Measurements from ENCODE around the gene PAXIP1.
"Not testable (repeated sequence)": the region's sequence is repeated elsewhere in the genome, so short reads cannot be mapped to it uniquely, and the experiment has no call there.

Gene PAXIP1

DNA sequence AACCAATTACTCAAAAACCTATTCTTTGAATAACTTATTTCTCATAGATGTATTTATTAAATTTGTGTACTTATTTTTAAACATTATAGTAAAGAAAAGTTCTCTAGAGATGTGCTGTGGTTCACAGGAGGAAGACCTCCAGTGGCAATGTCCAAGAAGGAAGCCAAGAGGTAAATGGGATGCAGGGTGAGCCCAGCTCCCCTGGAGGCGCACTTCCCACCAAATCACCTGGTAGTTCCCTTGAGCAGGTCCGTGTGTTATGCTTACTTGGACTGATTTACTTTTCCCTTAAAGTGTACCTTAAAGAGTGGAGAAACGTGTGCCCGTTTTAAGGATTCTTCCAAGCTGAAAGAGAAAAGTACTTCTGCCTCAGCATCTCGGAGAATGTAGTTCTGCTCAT lies 55.3 kb downstream of the PAXIP1 start:
- no peak for DNase-seq (ENCODE audit: low read depth, low spot score)
- Histone ChIP-seq H3K4me3 (ENCODE audit: low read length) (no peak overlapping the region), H3K27ac (ENCODE audit: low read length) (no peak overlapping the region), H3K27me3 (ENCODE audit: control insufficient read depth, insufficient read depth, low read length) (no peaks in the 10 kb centered on the region), H3K9me3 (ENCODE audit: control insufficient read depth, insufficient read depth, low read length) (no peaks in the 10 kb centered on the region), H3K36me3 (ENCODE audit: control insufficient read depth, insufficient read depth, low read length) (peaks cover 15% of the 10 kb centered on the region; the same call in 1 of the 2 replicates), H3K4me1 (ENCODE audit: control insufficient read depth, insufficient read depth, low read length) (no peaks in the 10 kb centered on the region)
- no CpG with 5 or more reads among the region's 5 CpGs for WGBS (ENCODE audit: insufficient coverage, insufficient read length)

DNA sequence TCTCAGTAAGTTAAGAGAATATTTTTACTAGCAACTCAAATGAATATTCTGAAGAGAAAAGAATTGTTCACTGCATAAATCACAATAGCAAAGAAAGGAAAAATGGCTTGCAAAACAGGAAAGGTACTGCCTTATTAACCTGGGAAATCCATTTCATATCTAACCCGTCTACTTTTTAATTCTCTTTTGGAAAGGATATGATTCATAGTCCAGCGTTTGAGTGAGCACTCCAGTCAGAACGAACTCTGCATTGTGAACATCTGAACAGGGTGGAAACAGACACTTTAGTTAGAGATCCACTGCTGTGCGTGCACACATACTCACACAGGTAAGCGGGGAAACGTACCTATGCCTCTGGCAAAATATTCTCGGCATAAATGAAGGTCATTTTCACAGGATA lies 56.8 kb downstream of the PAXIP1 start:
- Histone ChIP-seq H3K36me3 (ENCODE audit: control insufficient read depth, insufficient read depth, low read length) (peaks cover 12% of the 10 kb centered on the region; the same call in 1 of the 2 replicates), H3K27ac (ENCODE audit: low read length) (no peak overlapping the region), H3K27me3 (ENCODE audit: control insufficient read depth, insufficient read depth, low read length) (no peaks in the 10 kb centered on the region), H3K4me3 (ENCODE audit: low read length) (no peak overlapping the region), H3K4me1 (ENCODE audit: control insufficient read depth, insufficient read depth, low read length) (no peaks in the 10 kb centered on the region), H3K9me3 (ENCODE audit: control insufficient read depth, insufficient read depth, low read length) (no peaks in the 10 kb centered on the region)
- no peak for DNase-seq (ENCODE audit: low read depth, low spot score)
- WGBS (ENCODE audit: insufficient coverage, insufficient read length) = no CpG with 5 or more reads among the region's 7 CpGs

DNA sequence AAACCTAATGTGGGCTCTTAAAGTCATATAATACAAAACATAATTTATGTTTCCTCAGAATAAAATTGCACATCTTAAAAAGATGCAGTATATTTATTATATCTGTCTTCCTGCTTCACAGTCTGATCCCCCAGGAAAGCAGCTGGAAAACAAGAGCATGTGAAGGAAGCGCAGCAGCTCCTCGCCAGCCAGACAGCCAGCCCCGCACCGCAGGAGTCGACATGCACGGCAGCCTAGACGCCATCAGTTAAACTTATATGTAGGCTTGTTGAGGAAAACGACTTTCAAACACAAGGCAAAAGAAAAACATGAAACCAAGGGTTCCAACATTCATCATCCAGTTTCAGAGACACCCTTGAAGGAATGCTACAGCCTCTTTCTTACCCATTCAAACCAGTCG lies 59.0 kb downstream of the PAXIP1 start:
- peaks cover 8% of the 10 kb centered on the region; the same call in 1 of the 2 replicates for H3K36me3 ChIP-seq (ENCODE audit: control insufficient read depth, insufficient read depth, low read length)
- no peak for DNase-seq (ENCODE audit: low read depth, low spot score)
- no CpG with 5 or more reads among the region's 9 CpGs for WGBS (ENCODE audit: insufficient coverage, insufficient read length)

DNA sequence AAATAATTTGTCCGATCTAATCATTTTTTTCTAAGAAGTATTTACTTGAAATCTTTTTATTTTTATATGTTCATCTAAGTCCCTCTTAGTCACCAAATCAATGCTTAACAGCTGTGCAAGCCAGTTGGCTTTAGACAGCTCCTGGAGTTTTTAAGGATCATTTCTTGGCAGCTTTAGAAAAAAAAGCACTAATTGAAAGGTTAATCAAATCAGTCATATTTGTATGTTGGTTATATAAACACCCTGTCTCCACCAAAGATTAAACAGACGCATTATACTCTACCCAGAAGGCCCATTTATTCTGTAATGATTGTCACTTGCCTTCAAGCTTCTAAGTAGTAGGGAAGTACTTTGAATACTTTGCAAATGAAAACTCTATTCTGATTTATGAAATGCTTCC lies 60.2 kb downstream of the PAXIP1 start:
- no peak for DNase-seq (ENCODE audit: low read depth, low spot score)
- no peaks in the 10 kb centered on the region for H3K27me3 ChIP-seq (ENCODE audit: control insufficient read depth, insufficient read depth, low read length)
- no peaks in the 10 kb centered on the region for H3K4me1 ChIP-seq (ENCODE audit: control insufficient read depth, insufficient read depth, low read length)
- no peaks in the 10 kb centered on the region for H3K9me3 ChIP-seq (ENCODE audit: control insufficient read depth, insufficient read depth, low read length)
- no peak overlapping the region for H3K4me3 ChIP-seq (ENCODE audit: low read length)
- H3K36me3 ChIP-seq (ENCODE audit: control insufficient read depth, insufficient read depth, low read length) = peaks cover 6% of the 10 kb centered on the region; the same call in 1 of the 2 replicates
- no CpG with 5 or more reads among the region's 2 CpGs for WGBS (ENCODE audit: insufficient coverage, insufficient read length)
- H3K27ac ChIP-seq (ENCODE audit: low read length) = no peak overlapping the region

More for the DNA sequence above, 59.0 kb downstream of the PAXIP1 start:
- H3K27me3 ChIP-seq (ENCODE audit: control insufficient read depth, insufficient read depth, low read length) = no peaks in the 10 kb centered on the region
- no peak overlapping the region for H3K27ac ChIP-seq (ENCODE audit: low read length)
- H3K4me3 ChIP-seq (ENCODE audit: low read length) = no peak overlapping the region
- H3K4me1 ChIP-seq (ENCODE audit: control insufficient read depth, insufficient read depth, low read length) = no peaks in the 10 kb centered on the region
- no peaks in the 10 kb centered on the region for H3K9me3 ChIP-seq (ENCODE audit: control insufficient read depth, insufficient read depth, low read length)

DNA sequence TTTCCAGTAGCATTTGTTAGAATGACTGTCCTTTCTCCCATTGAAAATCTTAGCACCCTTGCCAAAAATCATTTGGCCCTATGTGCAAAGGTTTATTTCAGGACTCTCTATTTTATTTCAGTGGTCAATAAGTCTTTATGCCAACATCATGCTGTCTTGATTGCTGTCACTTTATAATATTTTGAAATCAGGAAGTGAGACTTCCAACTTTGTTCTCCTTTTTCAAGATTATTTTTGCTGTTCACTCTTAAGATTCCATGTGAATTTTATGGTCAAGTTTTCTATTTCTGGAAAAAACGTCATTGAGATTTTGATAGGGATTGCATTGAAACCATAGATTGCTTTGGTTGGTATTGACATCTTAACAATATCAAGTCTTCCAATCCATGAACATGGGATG lies 65.1 kb downstream of the PAXIP1 start:
- Histone ChIP-seq H3K27ac (ENCODE audit: low read length) (no peak overlapping the region), H3K27me3 (ENCODE audit: control insufficient read depth, insufficient read depth, low read length) (no peaks in the 10 kb centered on the region), H3K36me3 (ENCODE audit: control insufficient read depth, insufficient read depth, low read length) (no peaks in the 10 kb centered on the region), H3K9me3 (ENCODE audit: control insufficient read depth, insufficient read depth, low read length) (peaks cover under 1% of the 10 kb centered on the region), H3K4me3 (ENCODE audit: low read length) (no peak overlapping the region), H3K4me1 (ENCODE audit: control insufficient read depth, insufficient read depth, low read length) (no peaks in the 10 kb centered on the region)
- no CpG with 5 or more reads among the region's 1 CpG for WGBS (ENCODE audit: insufficient coverage, insufficient read length)
- no peak for DNase-seq (ENCODE audit: low read depth, low spot score)

DNA sequence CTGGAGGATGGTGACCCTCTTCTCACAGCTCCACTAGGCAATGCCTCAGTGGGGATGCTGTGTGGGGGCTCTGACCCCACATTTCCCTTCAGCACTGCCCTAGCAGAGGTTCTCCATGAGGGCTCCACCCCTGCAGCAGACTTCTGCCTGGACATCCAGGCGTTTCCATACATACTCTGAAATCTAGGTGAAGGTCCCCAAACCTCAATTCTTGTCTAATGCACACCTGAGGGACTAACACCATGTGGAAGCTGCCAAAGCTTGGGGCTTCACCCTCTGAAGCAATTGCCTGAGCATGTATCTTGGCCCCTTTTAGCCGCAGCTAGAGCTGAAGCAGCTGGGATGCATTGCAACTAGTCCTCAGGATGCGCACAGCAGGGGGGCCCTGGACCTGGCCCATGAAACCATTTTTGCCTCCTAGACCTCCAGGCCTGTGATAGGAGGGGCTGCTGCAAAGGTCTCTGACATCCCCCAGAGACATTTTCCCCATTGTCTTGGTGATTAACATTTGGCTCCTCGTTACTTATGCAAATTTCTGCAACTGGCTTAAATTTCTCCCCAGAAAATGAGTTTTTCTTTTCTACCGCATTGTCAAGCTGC lies 68.5 kb downstream of the PAXIP1 start:
- not testable (repeated sequence) for H3K27ac ChIP-seq (ENCODE audit: low read length); H3K9me3 ChIP-seq (ENCODE audit: control insufficient read depth, insufficient read depth, low read length); H3K4me1 ChIP-seq (ENCODE audit: control insufficient read depth, insufficient read depth, low read length); H3K36me3 ChIP-seq (ENCODE audit: control insufficient read depth, insufficient read depth, low read length); H3K27me3 ChIP-seq (ENCODE audit: control insufficient read depth, insufficient read depth, low read length); H3K4me3 ChIP-seq (ENCODE audit: low read length); DNase-seq (ENCODE audit: low read depth, low spot score)
- WGBS (ENCODE audit: insufficient coverage, insufficient read length) = no CpG with 5 or more reads among the region's 5 CpGs

DNA sequence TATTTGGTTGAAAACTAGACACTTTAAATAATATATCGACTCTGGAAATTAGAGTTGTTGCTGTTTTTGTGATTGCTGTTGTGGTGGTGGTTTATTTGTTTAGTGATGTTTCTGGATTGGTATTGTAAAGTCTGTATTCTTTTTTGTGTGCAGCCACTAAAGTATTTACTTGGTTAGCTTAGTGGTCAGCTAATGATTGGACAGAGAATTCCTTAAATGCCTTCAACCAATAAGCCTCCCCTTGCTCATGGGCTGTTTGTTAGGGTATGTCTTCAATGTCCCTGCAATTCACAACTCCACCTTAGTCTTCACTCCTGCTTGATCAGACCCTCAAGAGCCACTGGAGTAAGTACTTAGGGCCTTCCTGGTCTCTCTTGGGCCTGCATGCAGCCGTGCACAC lies 71.0 kb downstream of the PAXIP1 start:
- DNase-seq (ENCODE audit: low read depth, low spot score) = no peak

DNA sequence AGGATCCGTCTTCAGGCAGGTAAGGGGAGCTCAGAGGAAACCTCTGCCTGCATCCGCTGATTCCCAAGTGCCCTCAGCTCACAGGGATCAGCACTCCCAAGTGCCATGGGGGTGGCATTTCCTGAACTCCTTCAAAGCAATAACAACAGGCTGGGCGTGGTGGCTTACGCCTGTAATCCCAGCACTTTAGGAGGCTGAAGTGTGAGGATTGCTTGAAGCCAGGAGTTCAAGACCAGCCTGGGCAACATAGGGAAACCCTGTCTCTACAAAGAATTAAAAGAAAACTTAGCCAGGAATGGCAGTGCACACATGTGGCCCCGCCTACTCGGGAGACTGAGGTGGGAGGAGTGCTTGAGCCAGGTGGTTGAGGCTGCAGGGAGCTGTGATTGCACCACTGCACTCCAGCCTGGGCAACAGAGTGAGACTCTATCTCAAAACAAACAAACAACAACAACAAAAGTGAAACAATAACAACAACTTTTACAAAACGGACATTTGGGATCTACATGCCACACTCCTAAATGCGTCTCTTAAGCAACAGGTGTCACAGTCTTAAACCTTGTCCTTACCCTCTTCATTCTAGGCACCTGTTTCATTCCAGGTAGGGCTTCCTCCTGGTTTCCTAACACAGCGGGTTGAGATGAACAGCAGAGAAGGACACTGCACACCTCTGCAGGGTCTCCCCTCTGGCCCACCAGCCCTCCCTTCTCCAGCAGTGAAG lies 73.8 kb downstream of the PAXIP1 start:
- no CpG with 5 or more reads among the region's 9 CpGs for WGBS (ENCODE audit: insufficient coverage, insufficient read length)

More for the DNA sequence above, 71.0 kb downstream of the PAXIP1 start:
- peaks cover 2% of the 10 kb centered on the region for H3K9me3 ChIP-seq (ENCODE audit: control insufficient read depth, insufficient read depth, low read length)
- peaks cover 5% of the 10 kb centered on the region; the same call in 1 of the 2 replicates for H3K4me1 ChIP-seq (ENCODE audit: control insufficient read depth, insufficient read depth, low read length)
- H3K27me3 ChIP-seq (ENCODE audit: control insufficient read depth, insufficient read depth, low read length) = no peaks in the 10 kb centered on the region
- no peak overlapping the region for H3K27ac ChIP-seq (ENCODE audit: low read length)
- WGBS (ENCODE audit: insufficient coverage, insufficient read length) = no CpG with 5 or more reads among the region's 2 CpGs
- no peak overlapping the region for H3K4me3 ChIP-seq (ENCODE audit: low read length)
- no peaks in the 10 kb centered on the region for H3K36me3 ChIP-seq (ENCODE audit: control insufficient read depth, insufficient read depth, low read length)

DNA sequence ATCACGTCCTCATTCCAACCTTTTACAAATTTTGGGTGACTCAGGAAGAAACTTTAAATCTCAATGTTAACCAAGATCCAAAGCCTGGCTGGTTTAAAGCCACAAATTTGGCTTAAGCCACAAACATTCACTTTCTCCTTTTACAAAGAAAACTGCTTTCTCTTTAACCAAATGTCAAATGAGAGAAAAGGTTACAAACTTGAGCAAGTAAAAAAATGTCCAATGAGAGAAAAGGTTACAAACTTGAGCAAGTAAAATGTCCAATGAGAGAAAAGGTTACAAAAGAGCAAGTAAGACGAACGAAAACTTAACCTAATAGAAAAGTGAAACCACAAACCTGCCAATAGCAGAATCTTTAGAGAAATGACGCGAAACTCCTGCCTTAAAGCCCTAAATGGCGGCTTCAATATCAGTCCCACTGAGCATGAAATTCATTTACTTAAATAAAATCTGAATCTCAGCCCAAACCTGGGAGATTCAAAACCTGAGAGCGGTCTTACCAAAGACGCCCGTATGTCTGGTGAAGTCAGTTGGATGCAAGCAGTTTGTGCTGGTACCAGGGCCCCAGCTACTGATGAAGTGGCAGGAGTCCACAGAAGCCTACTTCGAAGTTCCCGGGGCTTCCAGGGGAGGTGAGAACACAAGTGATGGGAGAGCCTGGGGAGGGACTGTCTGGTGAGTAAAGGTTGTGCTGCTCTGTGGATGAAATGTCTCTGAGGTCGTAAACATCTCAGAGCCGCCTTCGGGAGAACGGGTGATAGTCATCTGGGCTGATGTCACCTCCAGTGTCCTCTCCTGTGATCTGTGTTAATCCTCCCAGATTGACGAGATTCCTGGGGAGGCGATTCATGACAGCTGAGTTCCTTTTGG lies 74.6 kb downstream of the PAXIP1 start:
- no peaks in the 10 kb centered on the region for H3K27me3 ChIP-seq (ENCODE audit: control insufficient read depth, insufficient read depth, low read length)
- no peak for DNase-seq (ENCODE audit: low read depth, low spot score)

More for the DNA sequence above, 73.8 kb downstream of the PAXIP1 start:
- DNase-seq (ENCODE audit: low read depth, low spot score) = no peak
- H3K27ac ChIP-seq (ENCODE audit: low read length) = no peak overlapping the region
- peaks cover 2% of the 10 kb centered on the region for H3K9me3 ChIP-seq (ENCODE audit: control insufficient read depth, insufficient read depth, low read length)
- H3K27me3 ChIP-seq (ENCODE audit: control insufficient read depth, insufficient read depth, low read length) = no peaks in the 10 kb centered on the region
- peaks cover 5% of the 10 kb centered on the region; the same call in 1 of the 2 replicates for H3K4me1 ChIP-seq (ENCODE audit: control insufficient read depth, insufficient read depth, low read length)
- no peaks in the 10 kb centered on the region for H3K36me3 ChIP-seq (ENCODE audit: control insufficient read depth, insufficient read depth, low read length)
- H3K4me3 ChIP-seq (ENCODE audit: low read length) = no peak overlapping the region

DNA sequence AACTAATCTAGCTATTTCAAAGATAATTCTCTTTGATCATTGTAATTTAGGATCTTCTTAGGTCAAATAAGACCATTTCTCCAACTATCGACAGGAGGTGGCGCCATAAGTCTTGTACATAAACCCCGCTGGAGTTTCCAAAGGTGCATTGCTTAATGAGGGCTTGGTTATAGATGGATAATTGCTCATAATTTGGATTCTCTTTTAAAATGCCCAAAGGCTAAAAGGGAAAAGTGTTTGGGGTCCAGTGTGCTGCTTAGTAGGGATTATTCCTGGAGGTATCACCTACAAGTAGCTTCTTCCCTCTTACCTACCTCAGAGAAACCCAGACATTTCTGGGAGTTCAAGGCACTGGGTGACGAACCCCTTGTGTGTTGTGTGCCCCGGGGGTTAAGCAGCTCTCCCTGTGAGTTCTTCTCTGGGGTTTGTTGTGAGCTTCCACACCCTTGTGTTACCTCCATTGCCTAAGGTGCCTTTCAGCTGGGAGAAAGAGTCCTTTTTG lies 75.2 kb downstream of the PAXIP1 start:
- Histone ChIP-seq H3K27ac (ENCODE audit: low read length) (no peak overlapping the region), H3K27me3 (ENCODE audit: control insufficient read depth, insufficient read depth, low read length) (no peaks in the 10 kb centered on the region), H3K4me3 (ENCODE audit: low read length) (no peak overlapping the region), H3K9me3 (ENCODE audit: control insufficient read depth, insufficient read depth, low read length) (no peaks in the 10 kb centered on the region; the same call in 1 of the 2 replicates), H3K36me3 (ENCODE audit: control insufficient read depth, insufficient read depth, low read length) (no peaks in the 10 kb centered on the region), H3K4me1 (ENCODE audit: control insufficient read depth, insufficient read depth, low read length) (peaks cover 5% of the 10 kb centered on the region; the same call in 1 of the 2 replicates)
- no CpG with 5 or more reads among the region's 5 CpGs for WGBS (ENCODE audit: insufficient coverage, insufficient read length)
- DNase-seq (ENCODE audit: low read depth, low spot score) = no peak

More for the DNA sequence above, 74.6 kb downstream of the PAXIP1 start:
- Histone ChIP-seq H3K4me3 (ENCODE audit: low read length) (no peak overlapping the region), H3K4me1 (ENCODE audit: control insufficient read depth, insufficient read depth, low read length) (peaks cover 5% of the 10 kb centered on the region; the same call in 1 of the 2 replicates), H3K27ac (ENCODE audit: low read length) (no peak overlapping the region), H3K9me3 (ENCODE audit: control insufficient read depth, insufficient read depth, low read length) (peaks cover 2% of the 10 kb centered on the region), H3K36me3 (ENCODE audit: control insufficient read depth, insufficient read depth, low read length) (no peaks in the 10 kb centered on the region)
- no CpG with 5 or more reads among the region's 17 CpGs for WGBS (ENCODE audit: insufficient coverage, insufficient read length)
